Glutamatergic neuron (in vitro differentiated cells): Measurements from ENCODE around the gene INSYN1. TPM values are rescaled to one million over a fixed set of nuclear protein-coding genes. Genes with fewer than 3 reads are reported as not detected.
"Not testable (repeated sequence)": the region's sequence is repeated elsewhere in the genome, so short reads cannot be mapped to it uniquely, and the experiment has no call there.

Source experiments
- DNase-seq: peaks from one replicate; pipeline ENCODE4 v3.0.0; 2022
- H3K27ac Mint-ChIP-seq: one replicate; pipeline ENCODE4 v1.8.0; 2020; ENCODE audit warnings: mild to moderate bottlenecking, mixed read lengths, inconsistent platforms; ENCODE audit not compliant: unreplicated experiment
- H3K27me3 Mint-ChIP-seq: one replicate; pipeline ENCODE4 v1.8.0; 2020; ENCODE audit warnings: mild to moderate bottlenecking, moderate library complexity, mixed read lengths, inconsistent platforms; ENCODE audit not compliant: unreplicated experiment
- H3K36me3 Mint-ChIP-seq: one replicate; pipeline ENCODE4 v1.8.0; 2020; ENCODE audit warnings: mild to moderate bottlenecking, mixed read lengths, inconsistent platforms; ENCODE audit not compliant: unreplicated experiment
- H3K4me1 Mint-ChIP-seq: one replicate; pipeline ENCODE4 v1.8.0; 2020; ENCODE audit warnings: mild to moderate bottlenecking, low read depth, mixed read lengths, inconsistent platforms; ENCODE audit not compliant: unreplicated experiment
- H3K4me3 Mint-ChIP-seq: one replicate; pipeline ENCODE4 v1.8.0; 2020; ENCODE audit warnings: mild to moderate bottlenecking, mixed read lengths, inconsistent platforms; ENCODE audit not compliant: unreplicated experiment
- H3K9me3 Mint-ChIP-seq: one replicate; pipeline ENCODE4 v1.8.0; 2020; ENCODE audit warnings: mild to moderate bottlenecking, moderate library complexity, mixed read lengths, inconsistent platforms; ENCODE audit not compliant: unreplicated experiment
- CTCF ChIP-seq: fragments of 200-600 bp; sonication (generic); IDR thresholded peaks from one replicate; pipeline ENCODE4 v1.5.0; 2021; ENCODE audit not compliant: partially characterized antibody, unreplicated experiment
- total RNA-seq: library from RNA; stranded (reverse); fragmentation: NEBNext Ultra II Directional; extraction: Animal tissue kit (Norgen Biotek cat#: 25700); gene quantifications from one replicate; pipeline ENCODE4 v1.2.1, GENCODE V29; 2021; ENCODE audit not compliant: unreplicated experiment

INSYN1 gene
- total RNA-seq, 1 donor from 2014 or later, result 86.6 TPM

GRCh38 chr15:73709686-73710085 is 43.5 kb downstream of the INSYN1 start:
- no peak for TF ChIP-seq CTCF
- Mint-ChIP-seq H3K27ac (no peak overlapping the region), H3K36me3 (peaks cover 8% of the 10 kb centered on the region), H3K9me3 (peaks cover 12% of the 10 kb centered on the region), H3K4me3 (no peak overlapping the region), H3K27me3 (peaks cover 6% of the 10 kb centered on the region), H3K4me1 (no peaks in the 10 kb centered on the region)
- DNase-seq, result no peak

- no peak overlapping the region for H3K27ac Mint-ChIP-seq
- peaks cover 8% of the 10 kb centered on the region for H3K36me3 Mint-ChIP-seq
- H3K9me3 Mint-ChIP-seq, result peaks cover 12% of the 10 kb centered on the region
- no peaks in the 10 kb centered on the region for H3K4me1 Mint-ChIP-seq
- TF ChIP-seq CTCF, result no peak
- H3K27me3 Mint-ChIP-seq, result peaks cover 7% of the 10 kb centered on the region
- no peak overlapping the region for H3K4me3 Mint-ChIP-seq
- DNase-seq, result no peak
Observed at GRCh38 chr15:73709241-73709640, 43.9 kb downstream of the INSYN1 start.

GRCh38 chr15:73708691-73709090 is 44.5 kb downstream of the INSYN1 start:
- Mint-ChIP-seq H3K36me3 (peaks cover 8% of the 10 kb centered on the region), H3K27me3 (peaks cover 7% of the 10 kb centered on the region), H3K4me3 (peak overlapping the region; percentile 30), H3K4me1 (no peaks in the 10 kb centered on the region), H3K9me3 (peaks cover 12% of the 10 kb centered on the region), H3K27ac (no peak overlapping the region)
- TF ChIP-seq CTCF, result no peak
- DNase-seq, result no peak

- peaks cover 9% of the 10 kb centered on the region for H3K4me1 Mint-ChIP-seq
- TF ChIP-seq CTCF, result peak; percentile 84
- peaks cover 9% of the 10 kb centered on the region for H3K9me3 Mint-ChIP-seq
- H3K4me3 Mint-ChIP-seq, result no peak overlapping the region
- peak overlapping the region; percentile 2 for H3K27ac Mint-ChIP-seq
- peaks cover 10% of the 10 kb centered on the region for H3K27me3 Mint-ChIP-seq
- H3K36me3 Mint-ChIP-seq, result peaks cover 8% of the 10 kb centered on the region
- peak; percentile 81 for DNase-seq
Observed at GRCh38 chr15:73704869-73705645, 48.1 kb downstream of the INSYN1 start.

GRCh38 chr15:73704142-73704868 is 48.8 kb downstream of the INSYN1 start:
- peaks cover 15% of the 10 kb centered on the region for H3K4me1 Mint-ChIP-seq
- H3K27ac Mint-ChIP-seq, H3K4me3 Mint-ChIP-seq: not testable (repeated sequence)

GRCh38 chr15:73703601-73704000 is 49.5 kb downstream of the INSYN1 start:
- H3K27me3 Mint-ChIP-seq, result peaks cover 11% of the 10 kb centered on the region
- not testable (repeated sequence) for DNase-seq, H3K36me3 Mint-ChIP-seq, H3K9me3 Mint-ChIP-seq, H3K27ac Mint-ChIP-seq, H3K4me3 Mint-ChIP-seq
- H3K4me1 Mint-ChIP-seq, result peaks cover 22% of the 10 kb centered on the region

More at GRCh38 chr15:73704142-73704868, 48.8 kb downstream of the INSYN1 start:
- H3K36me3 Mint-ChIP-seq, DNase-seq, H3K9me3 Mint-ChIP-seq: not testable (repeated sequence)
- H3K27me3 Mint-ChIP-seq, result peaks cover 12% of the 10 kb centered on the region
